Measurements from ENCODE around the gene CCK.

- TF ChIP-seq POLR2A (IDR thresholded peaks at IDR 0.05) (no peak), CTCF (IDR thresholded peaks at IDR 0.05 in 4 of 5, conservative IDR thresholded peaks at IDR 0.05 in 1 of 5) (no peak)
Measured at GRCh38 chr3:42216931-42217333, 49.1 kb downstream of the CCK start.

All from gastrocnemius medialis (tissue), 4 donors.